ENCODE data around the gene SYCE3.
"Not testable (repeated sequence)": the region's sequence is repeated elsewhere in the genome, so short reads cannot be mapped to it uniquely, and the experiment has no call there.

SYCE3 gene

GRCh38 chr22:50562523-50563412 is at the start of gene SYCE3:
TSS of gene SYCE3 (minus strand) at chr22:50562919. CDS start at chr22:50556405, 6,514 bp downstream.
- no peak for TF ChIP-seq ZFX (IDR thresholded peaks at IDR 0.05; ENCODE audit: borderline replicate concordance)
- TF ChIP-seq CTCF (IDR thresholded peaks at IDR 0.05), result peak; percentile 93
- peak within 1 kb of the TSS; percentile 82 for H3K27ac ChIP-seq

- TF ChIP-seq ZFX (IDR thresholded peaks at IDR 0.05; ENCODE audit: borderline replicate concordance) (no peak), CTCF (IDR thresholded peaks at IDR 0.05) (no peak)
- peak overlapping the region; percentile 81 for H3K27ac ChIP-seq
These were observed 49.4 kb upstream of the SYCE3 start for GRCh38 chr22:50612168-50612527.

- TF ChIP-seq CTCF (IDR thresholded peaks at IDR 0.05) (no peak), ZFX (IDR thresholded peaks at IDR 0.05; ENCODE audit: borderline replicate concordance) (no peak)
- H3K27ac ChIP-seq, result peak overlapping the region; percentile 81
These were observed 48.8 kb upstream of the SYCE3 start for GRCh38 chr22:50611341-50612060.

GRCh38 chr22:50610581-50610980 is 47.9 kb upstream of the SYCE3 start:
- no peak overlapping the region for H3K27ac ChIP-seq
- TF ChIP-seq ZFX (IDR thresholded peaks at IDR 0.05; ENCODE audit: borderline replicate concordance) (no peak), CTCF (IDR thresholded peaks at IDR 0.05) (no peak)

- TF ChIP-seq CTCF (IDR thresholded peaks at IDR 0.05) (no peak), ZFX (IDR thresholded peaks at IDR 0.05; ENCODE audit: borderline replicate concordance) (no peak)
- no peak overlapping the region for H3K27ac ChIP-seq
These were observed 47.3 kb upstream of the SYCE3 start for GRCh38 chr22:50610041-50610451.

- no peak for TF ChIP-seq ZFX (IDR thresholded peaks at IDR 0.05; ENCODE audit: borderline replicate concordance)
- no peak for TF ChIP-seq CTCF (IDR thresholded peaks at IDR 0.05)
- no peak overlapping the region for H3K27ac ChIP-seq
These were observed 46.9 kb upstream of the SYCE3 start for GRCh38 chr22:50609599-50609998.

- no peak overlapping the region for H3K27ac ChIP-seq
- TF ChIP-seq CTCF (IDR thresholded peaks at IDR 0.05) (no peak), ZFX (IDR thresholded peaks at IDR 0.05; ENCODE audit: borderline replicate concordance) (no peak)
These were observed 46.3 kb upstream of the SYCE3 start for GRCh38 chr22:50608996-50609395.

- H3K27ac ChIP-seq, result not testable (repeated sequence)
These were observed 45.5 kb upstream of the SYCE3 start for GRCh38 chr22:50608058-50608840.
